GM21390 (cell line): ENCODE results near the gene BUB1B.

Experiments used
- ATAC-seq: cut with Tn5 transposase; IDR thresholded peaks from one replicate; pipeline ENCODE4 v1.9.1; 2021; ENCODE audit not compliant: unreplicated experiment

Gene BUB1B

DNA sequence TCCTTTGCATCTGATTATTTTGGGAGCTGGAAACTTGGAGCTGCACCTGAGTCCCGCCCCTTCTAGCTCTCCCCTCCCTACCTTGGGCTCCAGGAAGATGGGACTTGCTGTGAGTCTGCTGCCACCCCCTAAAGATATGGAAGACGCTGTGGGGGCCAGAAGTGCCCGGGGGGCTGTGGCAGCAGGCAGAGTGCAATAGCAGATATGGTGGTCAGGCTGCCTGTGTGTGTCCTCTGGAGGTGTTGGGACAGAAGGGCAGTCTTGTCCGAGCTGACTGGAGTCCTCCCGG is 78.5 kb downstream of the BUB1B start:
- ATAC-seq: no peak

DNA sequence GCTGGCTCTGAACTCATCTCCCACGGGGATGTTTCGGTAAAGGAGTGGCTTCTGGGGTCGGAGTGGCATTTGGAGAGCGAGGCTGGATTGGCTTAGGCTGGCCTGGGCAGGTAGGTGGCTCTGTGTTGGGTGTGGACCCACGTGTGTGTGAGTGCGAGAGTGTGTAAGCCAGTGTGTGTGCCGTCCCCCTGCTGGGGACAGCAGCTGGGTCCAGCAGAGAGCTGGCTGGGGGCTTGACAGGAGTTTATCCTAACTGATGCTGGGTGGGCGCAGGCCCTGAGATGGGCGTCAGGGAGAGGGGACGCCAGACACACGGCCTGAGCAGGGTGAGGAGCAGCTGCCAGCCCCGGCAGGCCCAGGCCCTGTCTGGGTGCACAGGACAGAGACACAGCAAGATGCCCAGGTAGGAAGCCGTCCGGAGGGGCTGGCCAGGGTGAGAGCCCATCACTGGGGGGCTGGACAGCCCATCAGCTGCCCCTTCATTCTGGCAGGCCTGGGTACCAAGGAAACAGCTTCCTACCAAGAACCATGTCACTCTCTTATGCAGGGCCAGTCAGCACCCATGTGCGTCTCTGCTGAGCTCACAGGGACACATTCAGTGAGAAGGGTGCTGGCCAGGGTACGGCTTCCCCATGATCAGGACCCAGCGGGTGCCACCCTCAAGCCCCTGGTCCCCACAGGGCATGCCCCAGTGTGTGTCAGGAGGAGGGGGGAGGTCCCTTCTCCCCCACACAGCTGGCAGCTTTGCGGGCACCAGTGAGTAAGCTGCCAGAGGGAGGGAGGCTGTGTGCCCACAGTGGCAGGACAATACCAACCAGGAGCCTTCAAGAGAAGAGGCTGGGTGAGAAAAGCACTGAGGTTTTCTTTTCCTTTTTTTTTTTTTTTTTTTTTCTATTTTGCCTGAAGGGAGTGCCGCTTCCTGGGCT is 79.1 kb downstream of the BUB1B start:
- no peak for ATAC-seq

DNA sequence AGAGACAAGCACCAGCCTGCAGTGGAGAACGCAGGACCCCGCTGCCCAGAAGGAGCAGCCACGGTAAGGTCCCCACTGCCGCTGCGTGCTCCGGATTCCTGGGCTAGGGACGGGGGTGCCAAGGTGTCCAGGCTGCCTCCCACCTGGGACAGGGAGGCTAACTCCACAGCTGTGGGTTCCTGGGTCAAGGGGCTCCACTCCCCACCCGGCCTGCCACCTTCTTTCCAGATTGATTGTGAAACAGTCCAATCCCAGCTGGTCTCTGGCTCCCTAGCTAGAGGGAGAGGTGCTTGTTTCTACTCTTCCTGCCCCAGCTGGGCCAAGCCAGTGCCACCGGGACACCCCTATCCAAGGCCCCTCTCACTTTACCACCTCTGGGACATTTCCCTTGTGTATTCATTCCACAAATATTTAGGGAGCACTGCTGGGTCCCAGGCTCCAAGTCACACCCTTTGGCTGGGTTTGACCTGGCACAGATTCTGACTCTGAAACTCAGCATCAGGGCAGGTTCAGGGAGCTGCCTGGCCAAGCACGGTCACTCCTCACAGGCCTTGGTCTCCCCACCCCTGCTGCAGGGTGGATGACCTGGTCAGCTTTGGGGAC is 79.9 kb downstream of the BUB1B start:
- ATAC-seq: no peak

DNA sequence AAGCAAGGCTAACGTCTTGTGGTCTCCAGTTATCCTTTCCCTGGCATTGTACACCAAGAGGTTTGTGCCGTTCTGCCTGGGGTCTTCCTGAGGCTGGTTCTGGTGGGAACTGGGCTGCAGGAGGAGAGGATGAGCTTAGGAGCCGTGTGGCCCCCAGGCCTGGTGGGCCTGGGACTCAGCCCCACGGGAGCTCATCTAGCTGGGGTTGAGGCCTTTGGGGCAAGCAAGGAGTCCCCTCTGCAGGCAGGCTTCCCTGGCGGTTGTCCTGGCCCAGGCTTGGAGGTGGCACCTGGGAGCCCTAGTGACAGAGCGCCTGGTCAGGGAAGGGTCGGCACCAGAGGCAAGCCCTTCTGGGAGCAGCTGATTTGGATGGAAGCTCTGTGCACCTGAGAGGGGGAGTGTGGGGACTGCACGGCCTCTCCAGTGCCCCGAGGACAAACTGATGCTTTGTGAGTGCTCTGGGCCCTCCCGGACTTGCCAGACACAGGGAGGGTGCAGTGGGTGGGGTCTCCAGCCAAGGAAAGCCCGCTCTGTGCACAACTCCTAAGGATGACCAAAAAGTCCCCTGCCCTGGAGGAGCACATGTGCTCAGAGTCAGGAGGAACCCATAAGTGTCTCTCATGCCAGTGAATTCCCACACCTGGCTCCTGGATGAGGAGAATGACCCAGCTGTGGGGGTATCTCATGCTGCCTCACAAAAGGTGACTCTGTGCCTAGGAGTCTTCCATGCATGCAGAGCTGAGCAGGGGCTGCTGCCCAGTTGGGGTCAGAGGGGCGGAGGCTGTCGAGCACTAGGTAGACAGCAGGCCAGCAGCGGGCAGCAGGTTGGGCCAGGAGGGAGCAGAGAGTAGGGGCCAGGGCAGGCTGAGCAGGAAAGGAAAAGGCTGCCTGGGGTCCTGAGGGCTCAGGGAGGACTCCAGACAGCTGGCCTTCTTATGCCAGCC is 80.7 kb downstream of the BUB1B start:
- no peak for ATAC-seq

DNA sequence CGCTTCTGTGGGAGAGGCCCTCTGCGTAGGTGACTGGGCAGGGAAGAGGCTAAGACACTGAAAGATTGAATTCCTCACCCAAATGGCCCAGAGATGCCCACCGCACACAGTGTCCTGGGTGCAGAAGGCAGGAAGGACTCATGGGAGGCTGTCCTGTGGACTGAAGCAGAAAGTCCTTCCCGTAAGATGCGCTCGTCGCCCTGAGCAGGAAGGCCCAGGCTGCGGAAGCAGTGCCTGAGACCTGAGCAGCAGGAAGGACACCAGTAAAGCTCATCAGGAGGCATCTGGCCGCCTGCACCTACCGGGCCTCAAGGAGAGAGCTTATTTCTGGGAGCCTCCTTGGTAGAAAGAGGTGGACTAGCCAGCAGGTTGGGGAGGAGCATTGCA is 81.3 kb downstream of the BUB1B start:
- ATAC-seq: no peak

DNA sequence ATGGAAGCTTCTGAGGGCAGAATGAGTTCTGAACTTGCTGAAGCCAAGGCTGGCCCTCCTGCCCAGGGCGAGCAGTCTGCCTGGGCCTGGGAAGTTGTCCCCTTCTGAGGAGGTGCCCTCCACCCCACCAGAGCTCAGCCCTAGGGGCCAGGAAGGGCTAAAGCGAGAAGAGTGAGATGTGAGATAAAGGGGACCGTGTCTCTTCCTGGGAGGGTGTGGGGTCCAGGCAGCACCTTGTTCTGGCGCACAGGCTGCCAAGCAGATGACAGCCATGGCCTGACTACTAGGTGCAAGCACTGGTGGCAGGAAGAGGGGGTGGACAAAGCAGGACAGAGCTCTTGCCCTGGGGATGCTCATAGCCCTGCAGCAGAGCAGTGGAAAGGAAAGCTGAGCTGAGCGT is 81.7 kb downstream of the BUB1B start:
- ATAC-seq: no peak

DNA sequence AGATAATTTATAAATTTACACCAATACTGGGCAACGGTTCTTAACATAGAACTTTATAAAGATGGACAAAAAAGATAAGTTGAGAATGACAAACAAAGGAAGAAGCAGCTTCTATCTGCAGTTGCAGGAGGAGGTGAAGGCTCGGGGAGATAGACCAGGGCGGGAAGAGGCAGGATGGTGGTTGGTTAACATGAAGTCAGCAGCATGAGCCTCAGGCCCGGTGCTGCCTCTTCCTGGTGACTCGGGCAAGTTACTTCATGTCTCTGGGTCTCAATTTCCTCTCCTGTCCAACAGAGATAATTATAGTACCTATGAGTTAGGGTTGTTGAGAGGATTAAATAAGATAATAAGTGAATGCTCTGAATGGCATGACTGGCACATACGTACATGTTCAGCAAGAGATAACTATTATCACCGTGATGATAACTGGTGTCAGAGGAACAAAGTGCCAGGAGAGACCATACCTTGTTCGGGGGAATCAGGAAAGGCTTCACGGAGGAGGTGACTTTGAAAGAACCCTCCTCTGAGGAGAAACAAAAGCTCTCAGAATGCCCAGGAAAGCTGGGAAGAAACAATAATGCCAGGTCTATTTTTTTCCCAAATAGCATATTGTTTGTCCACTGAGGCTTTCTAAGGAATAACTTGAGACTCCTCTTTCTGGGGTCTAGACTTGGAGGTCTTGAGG is 82.4 kb downstream of the BUB1B start:
- ATAC-seq: no peak

DNA sequence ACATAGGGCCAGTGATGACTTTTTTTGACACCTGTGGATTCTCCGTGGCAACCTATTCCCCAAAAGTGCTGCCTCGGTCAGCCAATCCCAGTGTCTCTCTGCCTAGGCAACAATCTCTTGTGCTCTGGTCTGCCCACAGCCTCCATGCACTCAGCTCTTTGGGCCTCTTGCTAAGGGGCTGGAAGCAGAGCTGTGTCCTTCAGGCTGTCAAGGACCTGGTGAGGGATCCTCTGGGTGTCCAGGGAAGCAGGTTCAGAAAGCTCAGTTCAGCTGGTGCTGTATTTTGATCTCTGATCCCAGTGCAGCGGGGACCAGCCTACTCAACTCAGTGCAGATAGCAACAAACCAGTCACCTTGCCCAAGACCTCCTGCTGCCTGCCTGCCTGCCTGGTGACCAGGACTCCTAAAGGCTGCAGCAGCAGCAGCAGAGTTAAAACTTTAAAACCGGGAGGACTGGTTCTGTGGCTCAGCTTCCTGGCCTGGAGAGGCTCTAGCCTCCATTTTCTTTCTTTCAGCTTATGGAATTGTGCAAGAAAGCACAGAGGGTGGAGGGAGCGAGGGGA is 84.2 kb downstream of the BUB1B start:
- ATAC-seq: no peak

DNA sequence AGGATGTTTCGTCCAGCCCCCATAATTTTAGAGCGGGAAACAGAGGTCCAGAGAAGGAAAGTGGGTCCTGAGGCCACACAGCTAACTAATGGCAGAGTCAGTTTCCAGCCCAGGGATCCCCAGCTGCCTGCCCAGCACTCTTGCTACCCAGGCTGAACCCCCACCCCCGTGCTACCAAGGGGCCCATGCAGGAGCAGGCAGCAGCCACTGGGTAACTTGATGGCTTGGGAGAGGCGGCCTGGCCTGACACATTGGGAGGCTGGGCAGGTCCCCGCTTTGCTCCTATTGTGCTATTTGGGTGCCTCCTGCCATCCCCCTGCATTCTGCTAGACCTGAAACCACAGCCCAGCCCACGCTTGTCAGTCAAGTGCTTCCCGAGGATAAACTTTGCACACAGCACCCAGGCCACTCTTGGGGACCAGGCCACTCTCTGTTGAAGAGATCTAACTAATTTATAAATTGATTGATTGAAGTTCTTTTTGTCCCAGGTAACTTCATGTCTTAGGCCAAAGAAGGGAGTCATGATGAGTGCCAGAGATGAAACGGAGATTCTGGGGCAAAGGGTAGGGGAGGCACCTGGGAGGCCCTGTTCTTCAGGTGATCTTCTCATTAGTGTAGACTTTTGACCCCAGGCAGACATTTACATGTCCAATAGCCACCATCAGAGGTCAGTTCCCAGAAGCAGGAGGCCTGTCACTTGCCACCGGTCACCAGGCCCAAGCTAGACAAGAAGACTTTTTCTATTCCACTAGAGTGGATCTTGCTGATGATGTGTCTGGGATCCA is 85.0 kb downstream of the BUB1B start:
- ATAC-seq: no peak

DNA sequence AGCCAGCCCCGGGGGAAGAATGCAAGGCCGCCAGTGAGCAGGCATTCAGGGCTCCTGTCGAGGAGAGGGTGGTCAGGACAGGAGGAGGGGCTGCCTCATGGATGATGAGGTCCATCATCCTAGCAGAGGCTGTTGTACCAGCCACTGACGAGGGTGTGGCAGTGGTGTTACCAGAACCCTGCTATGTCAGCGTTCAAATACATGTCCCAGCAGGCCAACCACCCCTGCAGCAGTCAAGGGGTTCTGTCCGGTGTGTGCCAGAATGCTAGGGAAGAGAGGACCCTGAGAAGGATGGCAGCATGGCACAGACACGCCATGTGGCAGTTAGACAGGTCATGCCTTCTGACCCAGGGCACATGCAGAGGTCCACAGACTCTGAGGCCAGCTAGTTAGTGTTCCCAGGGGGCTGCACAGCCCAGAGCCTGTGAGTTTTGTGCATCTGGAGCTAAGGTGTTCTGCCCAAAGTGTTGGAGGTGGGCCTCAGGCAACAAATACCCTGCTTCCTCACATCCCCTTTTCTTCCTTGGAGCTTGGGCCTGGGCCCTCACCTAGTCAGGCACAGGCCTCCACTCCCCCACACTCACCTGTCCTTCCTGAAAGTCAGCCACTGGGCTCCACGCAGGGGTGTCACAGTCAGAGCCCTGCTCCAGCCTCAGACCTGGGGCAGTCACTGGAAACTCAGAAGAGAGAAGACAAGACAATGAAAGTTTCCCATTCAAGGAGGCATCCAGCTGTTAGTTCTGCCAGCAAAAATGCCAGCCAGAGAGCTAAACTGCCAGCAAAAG is 85.8 kb downstream of the BUB1B start:
- no peak for ATAC-seq

DNA sequence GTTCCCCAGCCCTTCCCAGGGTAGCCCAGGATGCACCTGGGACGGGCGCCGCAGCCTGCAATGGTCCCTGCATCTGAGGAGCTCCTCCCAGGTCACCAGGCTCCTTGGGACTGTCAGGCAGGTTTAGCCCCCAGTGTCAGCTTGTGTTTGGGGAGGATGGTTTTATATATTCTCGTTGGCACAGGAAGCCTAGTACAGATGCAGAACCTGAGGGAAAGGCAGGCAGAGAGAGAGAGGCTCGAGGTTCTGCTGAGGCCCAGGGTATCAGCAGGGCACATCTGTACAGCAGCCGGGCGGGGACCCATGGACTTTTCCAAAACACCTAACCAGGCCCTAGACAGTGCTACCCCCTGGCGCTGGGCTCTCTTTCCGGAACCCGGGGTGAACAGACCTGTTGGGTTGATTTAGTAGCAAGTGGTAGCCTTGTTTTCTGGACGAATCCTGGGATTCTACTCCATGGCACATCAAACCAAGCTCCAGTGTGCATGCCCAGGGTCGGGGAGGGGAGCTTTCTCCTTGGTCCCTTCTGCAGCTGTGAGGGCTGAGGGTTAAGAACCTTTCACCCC is 86.6 kb downstream of the BUB1B start:
- no peak for ATAC-seq

DNA sequence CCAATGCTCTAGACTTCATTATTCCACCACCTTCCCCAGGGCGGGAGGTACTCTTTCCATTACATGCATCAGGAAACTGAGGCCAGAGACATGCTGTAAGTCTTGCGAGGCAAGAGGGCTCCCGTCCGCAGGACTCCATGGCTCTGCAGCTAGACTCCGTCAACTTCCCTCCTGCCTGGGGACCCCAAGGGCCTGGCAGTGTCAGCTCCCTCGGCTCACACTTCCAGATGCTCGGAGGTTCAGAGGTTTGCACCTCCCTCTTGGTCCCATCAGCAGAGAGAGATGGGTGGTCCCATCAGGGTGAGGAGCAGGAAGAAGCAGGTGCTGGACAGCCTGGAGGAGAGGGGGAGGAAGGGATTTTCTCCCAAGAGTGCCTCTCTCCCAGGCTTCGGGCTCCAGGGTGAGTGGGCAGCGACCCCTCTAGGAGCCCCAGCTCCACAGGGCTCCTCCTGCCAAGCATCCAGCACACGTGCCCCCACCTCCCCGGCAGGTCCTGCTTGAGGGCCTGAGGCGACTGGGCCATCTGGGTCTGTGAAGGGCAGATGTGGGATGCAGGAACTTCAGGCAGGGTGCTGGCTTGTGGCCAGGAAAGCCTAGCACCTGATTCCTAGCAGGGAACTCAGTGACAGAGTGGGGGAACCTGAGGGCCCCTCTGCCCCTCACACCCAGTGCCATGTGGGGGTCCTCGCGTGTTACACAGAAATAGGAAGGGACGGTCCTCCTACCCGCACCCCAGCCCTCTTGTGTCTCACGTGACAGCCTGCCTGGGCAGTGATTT is 87.3 kb downstream of the BUB1B start:
- no peak for ATAC-seq

DNA sequence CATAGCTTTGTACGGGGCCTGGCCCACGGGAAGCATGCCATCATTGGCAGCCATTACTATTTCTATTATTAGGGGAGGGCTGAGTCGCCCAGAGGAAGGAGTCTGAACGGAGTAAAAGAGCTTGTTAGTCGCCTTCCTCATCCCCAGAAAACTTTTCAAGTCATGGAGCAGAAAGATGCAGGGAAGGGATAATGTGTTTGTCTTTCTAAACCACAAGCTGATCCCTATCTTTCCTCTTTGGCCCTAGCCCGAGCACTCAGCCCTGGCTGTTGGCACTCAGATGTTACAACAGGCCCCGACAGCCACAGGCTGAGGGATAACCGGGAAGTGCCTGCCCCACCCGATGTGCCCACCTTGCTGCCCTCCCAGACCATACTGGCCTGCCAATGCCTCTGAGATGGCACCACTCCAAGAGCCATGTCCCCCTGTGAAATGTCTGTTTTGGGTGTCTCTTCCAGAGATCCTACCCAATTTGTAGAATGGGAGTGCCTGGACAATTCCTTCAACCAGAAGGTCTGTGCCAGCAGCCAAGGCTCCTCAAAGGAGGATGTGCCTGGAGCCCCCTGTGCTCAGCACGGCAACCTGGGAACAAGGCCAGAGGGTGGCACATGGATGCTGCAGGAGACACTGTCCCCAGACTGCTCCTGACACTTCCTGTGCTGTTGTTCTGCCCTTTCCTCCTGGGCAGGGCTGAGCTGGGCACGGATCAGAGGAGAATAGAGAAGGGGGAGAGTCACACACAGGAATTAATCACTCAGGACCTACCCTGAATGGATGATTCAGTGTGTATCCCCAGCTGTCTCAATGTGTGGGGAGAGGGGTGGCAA is 88.8 kb downstream of the BUB1B start:
- ATAC-seq: no peak

DNA sequence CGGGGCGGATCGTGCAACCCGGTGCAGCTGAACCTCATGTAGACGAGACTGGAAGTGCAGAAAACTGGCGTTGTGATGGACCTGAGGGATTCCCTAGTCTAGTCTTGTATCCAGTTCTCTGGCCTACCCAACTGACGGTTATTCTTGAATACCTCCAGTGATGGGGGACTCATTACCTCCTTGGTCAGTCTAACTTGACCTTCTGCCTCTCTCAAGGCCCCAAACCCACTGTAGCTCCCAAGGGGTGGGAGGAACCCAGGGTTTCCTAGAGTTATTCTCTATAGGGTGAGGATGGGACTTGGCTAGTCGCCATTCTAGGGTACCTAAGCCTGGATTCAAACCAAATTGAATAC is 89.4 kb downstream of the BUB1B start:
- ATAC-seq: no peak

DNA sequence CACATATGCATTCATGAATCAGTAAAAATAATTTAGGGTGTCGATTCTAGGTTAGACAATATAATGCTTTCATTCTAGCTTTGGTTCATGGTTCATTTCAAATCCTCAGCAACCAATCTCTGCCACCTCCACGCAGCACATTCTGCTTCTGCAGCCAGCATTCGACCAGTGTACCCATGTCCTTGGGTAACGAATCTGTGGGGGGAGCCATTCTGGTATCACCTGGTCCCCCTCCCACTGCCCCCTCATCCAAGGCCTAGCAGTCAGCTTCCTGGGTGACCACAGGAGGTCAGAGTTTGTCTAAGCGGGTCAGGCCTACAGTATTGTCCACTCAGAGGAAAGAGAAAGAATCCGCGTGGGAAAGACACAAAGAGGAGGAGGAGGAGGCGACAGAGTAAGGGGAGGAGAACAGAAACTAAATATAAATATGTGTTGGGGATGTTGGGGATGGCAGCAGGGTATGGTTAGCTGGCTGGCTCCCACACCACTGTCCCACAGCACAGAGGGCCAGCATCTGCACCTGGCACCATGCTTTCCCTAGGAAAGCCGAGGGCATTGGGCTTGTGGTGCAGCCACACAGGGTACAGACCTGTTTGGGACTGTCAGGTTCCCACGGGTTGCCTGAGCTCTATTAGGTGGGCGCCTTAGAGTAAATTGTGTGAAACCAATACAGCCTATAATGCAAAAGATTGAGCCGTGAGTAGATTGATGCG is 90.1 kb downstream of the BUB1B start:
- no peak for ATAC-seq

DNA sequence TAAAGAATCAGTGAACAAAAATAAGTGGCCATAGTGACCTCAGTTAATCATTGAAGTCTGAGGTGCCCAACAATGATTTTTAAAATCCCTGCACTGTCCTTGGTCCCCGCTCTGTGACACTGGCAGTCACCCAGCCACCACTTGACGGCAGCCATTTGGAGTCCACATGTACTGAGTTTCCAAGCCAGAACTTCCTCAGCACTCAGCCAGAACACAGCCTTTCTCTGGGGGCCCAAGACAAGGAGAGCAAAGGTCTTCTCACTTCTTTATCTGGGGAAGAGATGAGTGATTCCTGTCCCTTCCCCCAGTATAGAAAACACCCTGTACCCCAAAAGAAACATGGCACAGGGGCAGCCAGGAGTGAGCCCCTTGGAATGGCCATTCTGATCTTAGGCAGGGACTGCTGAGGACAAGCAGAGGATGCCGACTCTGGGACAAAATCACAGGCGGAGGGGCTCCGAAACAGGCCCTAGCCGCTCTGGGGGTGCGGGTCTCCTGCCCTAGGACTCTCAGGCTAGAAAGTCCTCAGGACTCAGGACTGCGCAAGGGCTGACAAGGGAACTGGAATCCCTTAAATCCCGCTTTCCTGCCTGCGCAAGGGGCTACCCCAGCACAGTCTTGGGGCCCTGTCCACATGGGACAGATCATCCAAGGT is 90.7 kb downstream of the BUB1B start:
- ATAC-seq: no peak

DNA sequence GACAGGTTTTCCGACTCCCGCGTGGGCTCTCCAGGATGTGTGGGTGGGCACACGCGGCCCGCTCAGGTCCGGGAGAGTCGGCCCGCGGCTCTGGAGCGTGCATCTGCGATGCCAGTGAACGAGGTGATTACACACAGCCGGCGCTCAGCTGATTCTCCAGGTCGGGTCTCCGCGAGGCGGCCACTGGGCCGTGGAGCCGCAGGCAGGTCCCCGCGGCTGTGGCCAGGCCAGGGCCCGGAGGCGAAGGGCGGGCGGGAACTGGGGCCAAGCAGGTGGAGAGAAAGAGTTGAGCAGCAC is 91.2 kb downstream of the BUB1B start:
- ATAC-seq: no peak
